Islet of Langerhans (tissue), 1 donor: ENCODE data around the gene ZBTB20.
"Not testable (repeated sequence)": the region's sequence is repeated elsewhere in the genome, so short reads cannot be mapped to it uniquely, and the experiment has no call there.

Source experiments
- FAIRE-seq: peaks from one replicate; lab custom pipeline; 2011; peaks lifted over from hg19 to GRCh38; lab: Jason Lieb, UNC

The ZBTB20 gene

DNA sequence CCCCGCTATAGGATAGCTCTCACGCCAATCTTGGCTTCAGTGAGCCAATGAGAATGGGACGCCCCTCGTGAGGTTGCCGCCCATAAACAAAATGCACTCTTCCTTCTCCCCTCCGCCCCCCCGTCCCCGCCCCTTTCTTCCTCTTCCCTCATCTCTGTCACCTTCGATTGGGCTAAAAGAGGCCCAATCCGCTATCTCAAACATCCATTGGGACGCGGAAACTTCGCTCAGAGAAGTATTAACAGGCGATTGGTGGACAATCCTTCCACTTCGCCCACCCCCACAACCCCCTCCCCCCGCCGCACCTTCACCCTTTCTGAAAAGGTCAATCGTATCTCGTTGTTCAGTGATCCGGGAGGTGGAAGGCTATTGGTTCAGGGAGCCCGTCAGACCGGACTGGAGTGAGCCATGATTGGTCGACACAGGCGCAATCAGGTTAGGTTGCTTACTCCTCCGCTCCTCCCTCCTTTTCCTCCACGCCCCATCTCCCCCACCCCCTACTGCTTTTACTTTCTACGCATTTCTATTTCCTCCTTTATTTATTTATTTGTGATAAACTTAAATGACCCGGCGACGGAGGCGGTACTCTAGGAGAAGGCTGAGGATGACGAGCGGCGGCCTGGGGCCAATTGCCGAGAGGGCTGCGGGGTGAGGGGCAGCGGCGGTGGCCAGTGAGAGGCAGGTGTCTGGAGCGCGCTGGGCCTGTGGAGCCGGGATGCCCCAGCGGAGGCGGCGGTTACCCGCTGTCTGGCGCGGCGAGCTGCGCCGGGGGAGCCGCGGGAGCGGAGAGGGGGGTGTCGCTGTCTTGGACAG lies 447 bp upstream of the ZBTB20 start:
- peak; percentile 100 for FAIRE-seq

DNA sequence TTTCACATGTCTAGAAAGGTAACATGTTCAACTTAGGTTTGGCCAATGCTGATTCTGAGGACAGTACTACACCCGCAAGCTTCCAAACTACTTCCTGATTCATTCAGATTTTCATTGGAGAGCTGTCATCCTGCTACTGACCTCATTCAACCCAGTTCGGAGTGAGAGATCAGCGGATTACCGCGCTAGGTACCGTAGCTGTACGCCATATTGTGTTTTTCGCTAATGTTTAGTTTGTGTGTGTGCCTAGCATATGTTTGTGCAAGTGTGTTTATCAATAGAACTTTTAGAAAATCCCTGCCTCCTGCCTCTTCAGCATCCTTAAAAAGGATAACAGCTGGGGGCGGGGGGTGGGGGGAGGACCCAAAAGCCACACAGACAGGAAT lies 1.1 kb downstream of the ZBTB20 start:
- FAIRE-seq, result peak; percentile 98

DNA sequence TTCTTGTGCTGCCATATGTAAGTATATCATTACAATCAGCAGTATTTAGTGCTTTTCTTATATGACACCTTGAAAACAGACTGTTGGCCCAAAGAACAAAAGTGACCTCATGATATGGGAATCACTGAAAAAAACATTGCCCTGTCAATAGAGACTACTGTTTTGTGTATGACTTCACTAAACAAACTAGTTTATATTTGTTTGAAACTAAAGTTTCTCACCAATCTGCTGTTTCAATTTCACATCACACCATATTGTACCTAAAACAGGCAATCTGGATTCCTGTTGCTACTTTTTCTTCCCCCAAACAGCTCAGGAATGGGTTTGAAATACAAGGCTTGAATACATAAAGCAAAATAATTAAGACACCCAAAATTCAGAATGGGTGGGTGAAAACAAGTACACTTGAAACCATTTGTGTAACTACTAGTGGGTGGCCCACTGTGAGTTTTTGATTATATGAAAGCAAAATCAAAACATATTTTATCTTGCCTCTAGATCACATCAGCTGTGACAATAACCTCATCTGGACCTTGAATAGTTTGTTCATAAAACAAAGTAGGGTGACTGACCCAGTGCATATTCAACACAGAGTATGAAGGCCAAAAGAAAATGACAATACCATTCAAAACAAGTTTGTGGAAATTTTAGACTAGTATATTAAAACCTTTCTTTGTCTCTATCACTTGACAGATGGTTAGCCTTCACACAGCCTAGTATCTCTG lies 5.9 kb downstream of the ZBTB20 start:
- peak; percentile 72 for FAIRE-seq

DNA sequence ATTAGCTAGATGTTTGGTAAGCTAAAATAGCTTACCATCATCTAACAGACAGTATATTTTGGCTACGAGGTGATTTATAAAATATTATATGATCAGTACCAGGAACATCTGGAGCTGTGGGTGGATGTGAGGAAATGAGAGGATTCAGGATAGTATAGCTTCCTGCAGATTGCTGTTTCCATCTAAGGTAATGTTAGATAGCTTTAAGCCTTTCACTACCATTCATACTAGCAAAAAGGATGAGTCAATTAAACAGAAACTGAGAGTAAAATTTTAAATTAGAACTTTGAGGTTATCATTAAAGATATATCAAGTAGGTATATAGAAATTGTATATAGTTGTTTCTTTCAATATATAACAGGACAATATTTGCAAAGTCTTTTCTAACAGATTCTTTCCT lies 8.0 kb downstream of the ZBTB20 start:
- FAIRE-seq, result no peak

DNA sequence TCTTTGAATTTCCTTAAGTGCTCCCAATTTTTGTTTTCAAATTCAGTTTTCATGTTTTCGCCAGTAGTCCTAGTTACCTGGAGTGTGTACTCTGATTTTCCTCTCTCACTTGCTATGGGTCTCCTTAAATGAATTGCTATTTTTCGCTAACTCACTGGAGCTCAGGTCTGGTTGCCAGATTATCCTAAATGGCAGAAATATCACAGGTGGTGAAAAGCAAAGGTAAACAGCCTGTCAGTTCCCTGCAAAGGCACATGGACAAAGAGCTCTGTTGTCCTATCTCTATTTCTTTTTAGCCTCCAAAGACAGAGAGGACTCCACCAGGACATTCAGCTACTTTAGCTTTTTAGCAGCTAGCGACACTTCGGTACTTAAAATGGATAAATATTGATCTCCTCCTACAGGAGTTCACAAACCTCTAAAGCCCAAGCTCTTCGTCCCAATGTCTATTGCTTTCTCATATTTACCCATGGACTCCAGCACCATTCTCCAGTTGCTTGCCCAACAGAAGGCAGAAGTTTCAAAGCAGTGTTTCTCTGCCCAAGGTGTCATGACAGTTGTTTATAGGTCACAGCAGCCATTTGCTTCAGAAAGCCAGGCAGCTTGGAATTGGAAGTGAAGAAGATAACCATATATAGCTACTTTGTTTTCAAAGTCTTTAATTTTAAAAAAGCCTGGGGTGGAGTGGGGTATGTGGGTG lies 12.3 kb downstream of the ZBTB20 start:
- FAIRE-seq, result no peak

DNA sequence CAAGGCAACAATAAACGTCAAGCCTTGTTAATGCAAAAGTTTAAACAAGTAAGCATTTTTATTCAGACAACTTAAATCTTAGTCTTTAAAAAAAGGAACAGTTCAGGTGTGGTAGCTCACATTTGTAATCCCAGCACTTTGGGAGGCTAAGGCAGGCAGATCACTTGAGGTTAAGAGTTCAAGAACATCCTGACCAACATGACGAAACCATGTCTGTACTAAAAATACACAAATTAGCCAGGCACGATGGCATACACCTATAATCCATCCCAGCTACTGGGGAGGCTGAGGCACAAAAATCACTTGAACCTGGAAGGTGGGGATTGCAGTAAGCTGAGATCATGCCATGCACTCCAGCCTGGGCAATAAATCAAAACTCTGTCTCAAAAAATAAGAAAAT lies 19.9 kb downstream of the ZBTB20 start:
- no peak for FAIRE-seq

DNA sequence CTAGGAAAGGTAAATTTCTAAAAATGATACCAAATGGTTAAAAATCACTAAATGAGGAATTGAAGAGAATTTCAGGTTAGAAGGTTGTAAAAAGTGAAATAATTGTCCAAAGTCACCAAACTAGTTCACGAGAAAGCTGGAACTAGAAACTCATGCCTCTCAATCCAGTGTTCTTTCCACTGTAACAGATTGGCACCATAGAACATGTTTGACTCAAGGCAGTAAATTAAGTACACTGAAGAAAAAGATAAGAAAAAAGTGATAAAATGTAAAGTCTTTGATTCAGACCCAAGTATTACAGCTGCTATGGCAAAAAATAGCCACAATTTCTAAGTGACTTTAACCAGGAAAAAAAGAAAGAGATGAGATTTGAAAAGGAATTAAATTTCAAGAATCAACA lies 26.5 kb downstream of the ZBTB20 start:
- no peak for FAIRE-seq

DNA sequence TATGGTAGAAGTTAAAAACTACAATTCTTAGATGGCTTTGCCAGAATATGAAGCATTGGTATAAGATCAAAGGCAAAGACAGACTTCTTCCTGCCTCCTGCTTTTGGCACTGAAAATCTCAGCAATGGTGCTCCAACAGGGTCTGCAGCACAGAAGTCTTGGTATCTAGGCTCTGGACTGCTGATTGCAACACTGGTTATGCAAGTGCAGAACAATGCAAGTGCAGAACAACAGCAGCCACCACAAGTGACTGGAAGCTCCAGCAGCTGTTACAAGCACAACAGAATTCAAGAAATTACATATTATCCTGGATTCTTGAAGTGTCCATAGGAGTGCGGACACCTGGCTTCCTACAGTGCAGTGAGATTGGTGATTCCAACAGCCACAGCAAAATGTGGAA lies 33.7 kb downstream of the ZBTB20 start:
- FAIRE-seq, result no peak

DNA sequence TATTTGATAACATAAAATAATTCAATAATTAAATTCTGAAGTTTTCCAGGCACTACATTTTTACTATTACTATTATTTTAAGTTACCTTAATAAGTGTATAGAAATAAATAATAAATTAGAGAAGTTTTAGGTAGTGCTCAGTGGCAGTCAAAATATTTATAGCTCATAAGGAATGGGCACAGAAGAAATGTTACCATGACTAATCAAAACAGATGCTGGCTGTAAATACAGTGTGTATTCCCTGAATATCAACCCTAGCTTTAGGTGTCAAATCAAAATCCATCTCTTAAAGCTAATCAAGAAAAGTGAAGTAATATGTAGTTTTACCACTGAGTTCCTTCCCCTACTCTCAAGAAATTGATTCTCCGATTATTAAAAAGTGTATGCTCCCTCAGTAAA lies 35.5 kb downstream of the ZBTB20 start:
- FAIRE-seq, result peak; percentile 47

DNA sequence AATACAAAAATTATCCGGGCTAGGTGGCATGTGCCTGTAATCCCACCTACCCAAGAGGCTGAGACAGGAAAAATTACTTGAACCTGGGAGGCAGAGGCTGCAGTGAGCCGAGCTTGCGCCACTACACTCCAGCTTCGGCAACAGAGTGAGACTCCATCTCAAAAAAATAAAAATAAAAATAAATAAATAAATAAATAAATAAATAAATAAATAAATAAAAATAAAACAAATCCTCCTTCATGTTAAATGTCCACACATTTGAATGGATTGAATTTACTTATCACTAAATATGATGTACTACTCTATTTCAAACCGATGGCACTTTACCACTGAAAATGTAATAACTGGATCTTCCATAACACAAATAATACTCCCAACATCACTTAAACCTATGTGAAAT lies 36.3 kb downstream of the ZBTB20 start:
- no peak for FAIRE-seq

DNA sequence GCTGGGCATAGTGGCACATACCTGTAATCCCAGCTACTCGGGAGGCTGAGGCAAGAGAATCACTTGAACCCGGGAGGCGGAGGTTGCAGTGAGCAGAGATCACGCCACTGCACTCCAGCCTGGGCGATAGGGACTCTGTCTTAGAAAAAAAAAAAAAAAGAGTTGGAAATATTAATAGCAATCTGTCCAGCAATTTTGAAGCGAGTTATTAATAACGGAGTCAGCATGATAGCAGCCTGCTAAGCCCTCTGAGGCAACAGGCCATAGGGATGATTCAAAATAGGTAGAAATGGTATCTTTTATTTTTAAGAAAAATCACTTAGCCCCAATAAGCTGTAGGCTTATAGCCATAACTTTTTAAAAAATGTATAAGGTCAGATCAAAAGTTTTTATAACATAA lies 37.0 kb downstream of the ZBTB20 start:
- FAIRE-seq, result not testable (repeated sequence)

DNA sequence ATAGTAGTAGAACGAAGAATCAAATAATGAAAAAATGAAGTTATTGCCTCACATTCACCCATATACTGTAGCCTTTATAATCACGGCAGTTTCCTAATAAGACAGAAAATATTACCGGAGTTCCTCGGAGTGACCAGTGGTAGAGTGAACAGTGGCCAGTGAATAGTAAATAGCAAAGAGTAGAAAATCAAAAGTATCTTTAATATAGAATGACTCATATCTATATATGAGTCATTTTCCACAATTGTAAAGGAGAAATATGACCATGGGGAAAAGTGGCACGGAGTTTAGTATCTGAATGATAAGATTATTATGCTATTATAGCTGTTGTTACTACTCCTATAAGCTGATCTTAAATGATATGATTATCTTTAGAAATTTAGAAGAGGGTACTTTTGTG lies 38.5 kb downstream of the ZBTB20 start:
- no peak for FAIRE-seq

DNA sequence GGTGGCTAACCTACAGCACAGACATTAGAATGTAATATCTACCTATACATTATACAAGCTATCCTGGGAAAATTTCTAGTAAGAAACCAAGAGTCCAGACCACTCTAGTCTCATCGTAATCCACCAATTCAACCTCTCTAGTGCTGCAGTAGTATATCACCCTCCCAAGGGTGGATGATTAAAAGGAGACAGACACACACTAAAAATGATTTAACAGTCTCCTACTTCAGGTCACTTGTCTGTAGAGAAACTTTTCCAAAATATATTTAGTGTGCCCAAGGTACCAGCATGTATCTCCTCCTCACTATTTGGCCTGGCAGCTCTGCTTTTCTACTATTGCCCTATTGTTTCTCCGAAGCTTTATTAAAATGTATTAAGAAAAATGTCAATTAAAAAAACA lies 45.0 kb downstream of the ZBTB20 start:
- no peak for FAIRE-seq

DNA sequence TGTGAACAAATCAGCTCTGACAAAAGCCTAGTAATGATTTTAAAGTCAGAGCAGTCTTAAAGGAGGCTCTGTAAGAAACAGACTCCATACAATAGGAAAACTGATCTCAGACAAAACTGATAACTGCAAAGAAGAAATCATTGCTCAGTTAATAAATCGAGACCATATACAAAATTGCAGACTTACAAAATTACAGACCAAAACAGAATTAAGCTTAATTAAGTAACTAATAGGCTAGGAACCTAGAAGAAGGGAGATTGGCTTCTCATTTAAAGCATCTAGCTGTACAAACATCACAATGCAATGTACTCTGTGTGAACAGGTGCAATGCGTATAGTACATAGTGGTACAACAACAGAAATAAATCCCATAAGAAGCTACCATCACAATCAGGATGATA lies 46.3 kb downstream of the ZBTB20 start:
- FAIRE-seq, result peak; percentile 58

DNA sequence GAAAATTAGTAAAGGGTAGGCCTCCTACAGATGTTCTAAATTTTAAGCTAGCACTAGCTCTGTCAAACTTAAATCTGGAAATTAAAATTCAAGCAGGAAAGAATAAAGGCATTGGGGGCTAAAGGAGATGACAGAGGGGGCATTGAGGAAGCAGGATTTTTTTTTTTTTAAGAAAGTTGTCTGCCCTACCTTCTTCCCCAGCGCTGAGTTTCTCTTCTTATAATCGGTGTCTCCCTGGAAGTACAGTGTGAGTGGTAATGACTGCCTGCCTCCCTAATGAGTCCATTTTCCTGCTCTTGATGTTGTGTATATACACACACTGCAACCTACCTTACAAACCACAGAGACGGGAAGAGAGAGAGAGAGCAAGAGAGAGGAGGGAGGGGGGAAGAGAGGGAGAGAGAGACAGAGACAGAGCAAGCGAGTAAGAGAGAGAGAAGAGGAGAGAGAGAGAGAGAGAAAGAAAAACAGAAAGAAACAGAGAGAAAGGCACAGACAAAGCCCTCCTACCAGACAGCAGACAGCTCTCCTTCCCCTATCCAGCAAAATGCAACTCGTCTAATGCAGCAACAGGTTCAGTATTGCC lies 47.0 kb downstream of the ZBTB20 start:
- FAIRE-seq, result no peak

DNA sequence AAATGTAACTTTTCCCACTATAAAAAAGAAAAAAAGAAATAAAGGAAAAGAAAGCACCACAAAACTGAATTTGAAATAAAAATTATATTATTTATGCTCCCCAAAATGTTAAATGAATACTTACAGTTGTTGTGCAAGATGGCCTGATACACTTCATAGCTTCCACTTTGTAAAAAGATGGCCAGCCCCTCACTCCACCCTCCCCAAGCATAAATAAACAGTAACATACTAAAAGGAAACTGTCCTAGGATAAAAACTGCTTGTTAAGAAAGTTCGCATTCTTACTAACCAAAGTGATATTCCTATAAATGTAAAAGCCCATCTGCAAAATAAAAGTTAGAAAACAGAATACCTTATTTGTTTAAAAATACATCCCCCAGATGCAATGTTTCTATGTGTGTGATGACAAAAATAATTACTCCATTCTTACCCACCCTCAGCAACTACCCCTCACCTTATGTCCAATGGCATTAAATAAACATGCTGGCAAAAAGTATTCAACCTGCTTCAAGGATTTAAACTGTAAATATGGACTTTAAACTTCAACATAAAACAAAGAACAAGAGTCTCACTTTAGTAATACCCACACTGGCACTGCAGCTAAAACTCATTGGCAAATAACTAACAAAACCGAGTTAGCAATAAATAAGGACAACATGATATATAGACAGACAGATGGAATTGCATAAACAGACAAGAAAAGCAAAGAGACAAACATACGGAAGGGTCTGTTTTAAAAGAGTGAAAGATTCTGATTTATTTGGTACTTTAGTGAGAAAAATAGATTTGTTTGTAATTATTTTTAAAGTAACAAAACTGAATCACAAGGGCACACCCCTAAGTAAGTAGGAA lies 47.7 kb downstream of the ZBTB20 start:
- peak; percentile 97 for FAIRE-seq

DNA sequence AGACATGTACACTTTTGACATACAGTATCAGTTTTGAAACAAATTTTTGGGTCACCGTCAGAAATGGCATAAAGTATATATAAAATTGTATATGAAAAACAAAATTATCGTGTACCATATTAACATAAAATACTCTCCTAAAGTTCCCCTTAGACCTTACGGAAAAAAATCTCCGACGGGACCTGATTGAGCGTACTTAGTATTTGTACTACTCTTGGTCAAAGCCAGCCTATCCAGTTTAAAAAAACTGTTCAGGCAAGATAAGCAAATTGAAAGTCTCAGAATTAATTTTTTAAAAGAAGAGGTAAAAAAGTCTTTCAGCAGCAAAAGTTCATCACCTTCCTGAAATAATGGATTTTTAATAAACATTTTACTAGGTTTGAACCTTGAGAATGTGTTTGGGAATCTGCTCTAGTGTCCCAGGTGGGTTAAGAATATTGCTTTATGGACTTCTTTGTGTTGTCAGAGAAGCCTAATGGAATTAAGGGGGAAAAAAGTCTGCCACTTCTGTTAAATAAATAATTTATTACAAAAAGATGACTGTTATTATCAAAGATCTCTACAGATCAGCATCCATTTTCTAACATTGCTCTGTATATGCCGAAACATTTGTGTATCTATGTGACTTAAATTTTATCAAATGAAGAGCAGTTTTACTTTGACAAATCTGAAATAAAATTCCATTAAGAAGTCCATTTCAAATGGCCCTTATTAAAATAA lies 48.6 kb downstream of the ZBTB20 start:
- FAIRE-seq, result peak; percentile 71

DNA sequence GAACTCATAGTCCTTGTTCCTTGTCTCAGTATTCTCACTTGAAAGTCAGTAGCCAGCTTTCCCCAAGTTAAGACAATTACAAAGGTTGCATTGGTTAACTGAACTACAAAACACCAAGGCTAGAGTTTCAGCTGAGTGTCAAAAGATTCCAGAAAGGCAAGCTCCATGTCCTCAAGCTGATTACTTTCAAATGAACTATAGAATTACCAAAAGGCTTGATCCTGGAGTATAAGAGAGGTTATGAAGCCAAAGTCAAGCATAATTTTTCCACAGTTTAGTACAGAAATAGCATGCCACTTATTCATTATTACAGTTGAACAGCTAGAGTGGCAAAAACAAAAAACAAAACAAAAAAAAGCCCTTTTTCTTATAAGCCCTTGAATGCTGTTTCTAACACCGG lies 51.9 kb downstream of the ZBTB20 start:
- peak; percentile 17 for FAIRE-seq

DNA sequence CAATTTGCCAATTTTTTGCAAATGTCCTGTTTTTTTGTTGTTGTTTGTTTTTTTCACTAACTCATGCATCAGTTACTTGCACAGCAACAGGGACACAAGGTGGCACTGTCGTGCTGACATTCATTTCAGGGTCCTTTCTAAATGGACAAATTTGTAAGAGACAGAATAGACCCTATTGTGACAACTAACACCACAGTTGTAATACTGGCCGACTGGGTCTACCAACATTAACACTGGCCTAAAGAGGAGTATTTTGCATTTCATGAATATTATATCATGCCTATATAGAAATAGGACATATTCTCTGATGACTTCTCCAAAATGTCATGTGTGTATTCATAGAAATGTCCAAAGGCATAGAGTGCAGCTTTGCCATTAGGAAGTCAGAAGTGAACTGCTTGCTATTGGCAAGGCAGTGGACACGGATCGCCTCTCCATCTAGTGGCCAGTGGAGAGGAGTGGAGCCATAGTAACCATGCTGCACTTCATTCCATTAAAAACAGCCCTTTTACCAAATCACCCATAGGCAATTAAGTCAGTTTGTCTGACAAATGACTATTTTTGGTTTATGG lies 54.8 kb downstream of the ZBTB20 start:
- FAIRE-seq, result peak; percentile 92

DNA sequence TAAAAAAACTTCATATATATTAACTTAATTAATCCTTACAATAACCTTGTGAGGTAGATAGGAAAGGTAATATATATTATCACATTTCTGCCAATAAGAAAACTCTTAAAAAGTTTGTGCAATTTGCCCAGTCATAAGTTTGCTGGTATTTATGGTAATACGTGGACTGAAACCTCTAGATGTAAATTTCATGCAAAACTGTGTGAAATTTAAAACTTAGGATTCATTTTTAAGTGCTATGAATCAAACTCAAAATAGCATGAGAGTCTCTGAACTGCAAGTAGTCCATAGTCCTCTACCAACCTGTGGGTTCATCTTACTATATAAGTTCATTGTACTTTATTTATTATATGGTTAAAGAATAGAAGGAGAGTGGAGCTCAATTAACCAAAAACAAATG lies 56.4 kb downstream of the ZBTB20 start:
- no peak for FAIRE-seq

DNA sequence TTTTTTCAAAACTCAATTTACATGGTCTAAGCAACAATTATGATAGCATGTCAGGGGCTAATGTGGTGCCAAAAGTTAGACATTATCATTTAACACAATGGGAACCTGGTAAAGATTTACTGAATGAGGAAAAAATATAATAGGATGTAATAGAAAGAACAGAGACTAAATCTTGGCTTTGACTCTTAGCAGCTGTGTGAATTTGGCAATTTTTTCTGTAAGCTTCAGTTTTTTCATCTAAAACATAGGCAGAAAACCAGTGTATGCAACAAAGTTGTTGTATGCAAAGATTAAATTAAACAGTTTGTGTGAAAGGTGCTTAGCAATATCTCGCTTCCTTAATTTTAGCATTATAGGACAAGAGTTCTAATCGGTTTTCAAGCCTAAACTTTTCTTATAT lies 57.6 kb downstream of the ZBTB20 start:
- no peak for FAIRE-seq
